H1 (cell line): ENCODE results near the gene LIN37. TPM values are rescaled to one million over a fixed set of nuclear protein-coding genes. Genes with fewer than 3 reads are reported as not detected.

Source experiments
- JUN ChIP-seq: IDR thresholded peaks from 2 replicates; pipeline ENCODE4 v1.6.1; 2011; ENCODE audit warnings: low read depth, mild to moderate bottlenecking, improper control_type of control experiment, low read length
- MAFK ChIP-seq: IDR thresholded peaks from 2 replicates; pipeline ENCODE4 v1.6.1; 2012; ENCODE audit warnings: low read depth, mild to moderate bottlenecking, improper control_type of control experiment, low read length
- NANOG ChIP-seq: IDR thresholded peaks from 2 replicates; pipeline ENCODE4 v1.6.1; 2011; ENCODE audit warnings: low read length, low read depth, mild to moderate bottlenecking, inconsistent platforms; ENCODE audit not compliant: insufficient read depth, poor library complexity, severe bottlenecking
- TAF7 ChIP-seq: optimal IDR thresholded peaks from 2 replicates; pipeline ENCODE3; 2011; ENCODE audit warnings: low read depth, mild to moderate bottlenecking, inconsistent platforms, low read length, moderate library complexity, borderline replicate concordance
- TEAD4 ChIP-seq: IDR thresholded peaks from 2 replicates; pipeline ENCODE4 v1.6.1; 2012; ENCODE audit warnings: low read depth, low read length, inconsistent platforms, mixed read lengths
- USF2 ChIP-seq: IDR thresholded peaks from 2 replicates; pipeline ENCODE4 v1.6.1; 2011; ENCODE audit warnings: low read length, improper control_type of control experiment
- YY1 ChIP-seq: IDR thresholded peaks from 2 replicates; pipeline ENCODE4 v1.6.1; 2011; ENCODE audit warnings: low read depth, mild to moderate bottlenecking, low read length
- polyA plus RNA-seq, 7 experiments: library from polyadenylated mRNA; depleted of rRNA in 3 of 7; stranded (reverse) in 5 of 7; unstranded in 2 of 7; fragments of >200 nt in 5 of 7; fragments of 200-250 nt in 2 of 7; gene quantifications; 1 replicate in 5 of 7; 2 replicates in 1 of 7; 4 replicates in 1 of 7; pipeline versions ENCODE4 v1.2.1 to v1.2.3, GENCODE V29; 2011 to 2013; ENCODE audit warnings: missing spikeins in 2 of 7, mixed read lengths in 2 of 7
- total RNA-seq: library from RNA; stranded (reverse); fragmentation: NEBNext Ultra II Directional; extraction: Animal tissue kit (Norgen Biotek cat#: 25700); gene quantifications from 2 replicates; pipeline ENCODE4 v1.2.1, GENCODE V29; 2021

The LIN37 gene
- total and polyA plus RNA-seq, 2 of the 8 experiments (the other 6 are each of a cell fraction or from before 2014, with no cell fraction given) = 3.8 to 9.8 TPM

GRCh38 chr19:35760711-35761349 lies 12.5 kb downstream of the LIN37 start (continued):
- no peak for TF ChIP-seq JUN
- TF ChIP-seq NANOG = no peak
- no peak for TF ChIP-seq YY1
- no peak for TF ChIP-seq USF2
- no peak for TF ChIP-seq MAFK
- no peak for TF ChIP-seq TEAD4
- TF ChIP-seq TAF7 = no peak
